Duodenal mucosa (tissue), 2 donors: ENCODE measurements around the gene HOXA5.

Source experiments
- H3K27ac ChIP-seq: one replicate; pipeline ENCODE4 v1.7.0; 2013; ENCODE audit warnings: low read depth, low read length
- H3K27me3 ChIP-seq, 2 donors: one replicate each; pipeline ENCODE4 v1.7.0; 2013; ENCODE audit warnings: low read length in 2 of 2, control low read depth in 1 of 2; ENCODE audit not compliant: insufficient read depth in 2 of 2, control insufficient read depth in 1 of 2
- H3K36me3 ChIP-seq, 2 donors: one replicate each; pipeline ENCODE4 v1.7.0; 2013; ENCODE audit warnings: low read length in 2 of 2, control low read depth in 1 of 2; ENCODE audit not compliant: insufficient read depth in 2 of 2, control insufficient read depth in 1 of 2
- H3K4me1 ChIP-seq, 2 donors: one replicate each; pipeline ENCODE4 v1.7.0; 2013; ENCODE audit warnings: low read length in 2 of 2, control low read depth in 1 of 2; ENCODE audit not compliant: insufficient read depth in 2 of 2, control insufficient read depth in 1 of 2
- H3K4me3 ChIP-seq, 2 donors: one replicate each; pipeline ENCODE4 v1.7.0; 2013; ENCODE audit warnings: low read length in 2 of 2, low read depth in 1 of 2
- H3K9ac ChIP-seq, 2 donors: one replicate each; pipeline ENCODE4 v1.7.0; 2013; ENCODE audit warnings: low read length in 2 of 2, low read depth in 1 of 2
- H3K9me3 ChIP-seq, 2 donors: one replicate each; pipeline ENCODE4 v1.7.0; 2013; ENCODE audit warnings: low read length in 2 of 2, control low read depth in 1 of 2; ENCODE audit not compliant: control insufficient read depth in 1 of 2

Gene HOXA5

GRCh38 chr7:27131390-27131819 is 12.1 kb downstream of the HOXA5 start:
- Histone ChIP-seq H3K27ac (peak overlapping the region; percentile 92), H3K36me3 (no peaks in the 10 kb centered on the region), H3K4me1 (peaks cover 27 to 51% of the 10 kb centered on the region in 2 donors), H3K27me3 (peaks cover 14 to 25% of the 10 kb centered on the region in 2 donors), H3K9me3 (no peaks in the 10 kb centered on the region), H3K9ac (peak overlapping the region; percentile 55 to 72), H3K4me3 (peak overlapping the region; percentile 77 to 84)

GRCh38 chr7:27130540-27131389 is 12.7 kb downstream of the HOXA5 start, which contains the start of gene HOXA4:
Gene HOXA4 (minus strand): TSS chr7:27130757. CDS start chr7:27130733, 24 bp downstream.
- H3K36me3 ChIP-seq = no peaks in the 10 kb centered on the region
- H3K27me3 ChIP-seq = peaks cover 14 to 25% of the 10 kb centered on the region in 2 donors
- peak within 1 kb of the TSS; percentile 77 to 84 for H3K4me3 ChIP-seq
- peak within 1 kb of the TSS; percentile 55 to 72 for H3K9ac ChIP-seq
- H3K27ac ChIP-seq = peak within 1 kb of the TSS; percentile 92
- H3K4me1 ChIP-seq = peaks cover 23 to 48% of the 10 kb centered on the region in 2 donors
- H3K9me3 ChIP-seq = no peaks in the 10 kb centered on the region

- Histone ChIP-seq H3K4me1 (peaks cover 15 to 47% of the 10 kb centered on the region in 2 donors), H3K9me3 (no peaks in the 10 kb centered on the region), H3K36me3 (no peaks in the 10 kb centered on the region), H3K9ac (peak overlapping the region; percentile 40 to 53), H3K27me3 (peaks cover 14 to 20% of the 10 kb centered on the region in 2 donors), H3K27ac (peak overlapping the region; percentile 63), H3K4me3 (peak overlapping the region; percentile 61 to 84)
These were observed 13.5 kb downstream of the HOXA5 start for GRCh38 chr7:27129729-27130539.

GRCh38 chr7:27128776-27129728 is 14.4 kb downstream of the HOXA5 start:
- Histone ChIP-seq H3K27ac (no peak overlapping the region), H3K36me3 (no peaks in the 10 kb centered on the region), H3K9me3 (no peaks in the 10 kb centered on the region), H3K27me3 (peaks cover 12% of the 10 kb centered on the region in 2 donors), H3K4me1 (peaks cover 22 to 44% of the 10 kb centered on the region in 2 donors), H3K4me3 (peak overlapping the region; percentile 55 to 65), H3K9ac (peak overlapping the region; percentile 40 to 53)

GRCh38 chr7:27128034-27128433 is 15.4 kb downstream of the HOXA5 start:
- Histone ChIP-seq H3K9me3 (no peaks in the 10 kb centered on the region), H3K36me3 (no peaks in the 10 kb centered on the region), H3K27ac (no peak overlapping the region), H3K4me1 (peaks cover 31 to 43% of the 10 kb centered on the region in 2 donors), H3K27me3 (peaks cover 6% of the 10 kb centered on the region in 2 donors), H3K9ac (no peak overlapping the region), H3K4me3 (no peak overlapping the region)

GRCh38 chr7:27126596-27127327 is 16.7 kb downstream of the HOXA5 start:
- Histone ChIP-seq H3K27me3 (peaks cover 0 to 6% of the 10 kb centered on the region in 2 donors), H3K9me3 (no peaks in the 10 kb centered on the region), H3K4me3 (no peak overlapping the region), H3K36me3 (no peaks in the 10 kb centered on the region), H3K4me1 (peaks cover 31 to 43% of the 10 kb centered on the region in 2 donors), H3K9ac (no peak overlapping the region), H3K27ac (no peak overlapping the region)

- H3K9me3 ChIP-seq = no peaks in the 10 kb centered on the region
- no peaks in the 10 kb centered on the region for H3K36me3 ChIP-seq
- H3K4me3 ChIP-seq = no peak overlapping the region
- H3K27ac ChIP-seq = no peak overlapping the region
- H3K4me1 ChIP-seq = peaks cover 28 to 42% of the 10 kb centered on the region in 2 donors
- H3K9ac ChIP-seq = no peak overlapping the region
- H3K27me3 ChIP-seq = peaks cover 0 to 6% of the 10 kb centered on the region in 2 donors
These were observed 17.5 kb downstream of the HOXA5 start for GRCh38 chr7:27125986-27126394.

- Histone ChIP-seq H3K9ac (no peak overlapping the region), H3K4me3 (peak overlapping the region in 1 of 2 donors; percentile 75), H3K4me1 (peaks cover 35 to 49% of the 10 kb centered on the region in 2 donors), H3K27me3 (peaks cover 0 to 6% of the 10 kb centered on the region in 2 donors), H3K27ac (no peak overlapping the region), H3K36me3 (no peaks in the 10 kb centered on the region), H3K9me3 (no peaks in the 10 kb centered on the region)
These were observed 18.4 kb downstream of the HOXA5 start for GRCh38 chr7:27124902-27125689.
